H1 (cell line): ENCODE results near the gene LIMK1. TPM values are rescaled to one million over a fixed set of nuclear protein-coding genes. Genes with fewer than 3 reads are reported as not detected.

Experiments
- CTCF ChIA-PET: fragments of 300-600 bp; sonication (Branson Sonifier 250); formaldehyde crosslinking; loops from one replicate; lab custom pipeline; 2021; ENCODE audit not compliant: partially characterized antibody; lab: Charles Lee
- POLR2A ChIA-PET: fragments of 300-600 bp; sonication (Branson Sonifier 250); formaldehyde crosslinking; loops from one replicate; lab custom pipeline; 2021; ENCODE audit warnings: inconsistent platforms; ENCODE audit not compliant: partially characterized antibody; lab: Charles Lee
- DNase-seq, 2 experiments: peaks; one replicate each; pipeline versions ENCODE4 v3.0.0 to v3.0.0-alpha.2; 2010 to 2022; ENCODE audit warnings: low spot score in 2 of 2, low read depth in 1 of 2, mixed read lengths in 1 of 2
- FAIRE-seq: peaks from 2 replicates; lab custom pipeline; 2011; peaks lifted over from hg19 to GRCh38; lab: Jason Lieb, UNC
- H2AFZ ChIP-seq: 2 replicates; pipeline ENCODE4 v1.8.1; 2012; ENCODE audit warnings: low read length, inconsistent platforms
- H2AK5ac ChIP-seq: 2 replicates; pipeline ENCODE4 v1.6.1; 2013; ENCODE audit warnings: low read depth, low read length
- H2BK120ac ChIP-seq: replicated peaks from 2 replicates; pipeline ENCODE3; 2013; ENCODE audit warnings: low read depth, low read length, inconsistent platforms
- H2BK12ac ChIP-seq: 2 replicates; pipeline ENCODE4 v1.6.1; 2013; ENCODE audit warnings: low read depth, low read length
- H2BK15ac ChIP-seq: 2 replicates; pipeline ENCODE4 v1.6.1; 2013; ENCODE audit warnings: low read length
- H2BK20ac ChIP-seq: 2 replicates; pipeline ENCODE4 v1.6.1; 2013; ENCODE audit warnings: low read length
- H2BK5ac ChIP-seq: 2 replicates; pipeline ENCODE4 v1.6.1; 2013; ENCODE audit warnings: low read depth, low read length
- H3K14ac ChIP-seq: 2 replicates; pipeline ENCODE4 v1.6.1; 2013; ENCODE audit warnings: inconsistent platforms; ENCODE audit not compliant: insufficient read length
- H3K18ac ChIP-seq: 2 replicates; pipeline ENCODE4 v1.6.1; 2013; ENCODE audit warnings: low read length; ENCODE audit errors: extremely low read depth
- H3K23ac ChIP-seq: 2 replicates; pipeline ENCODE4 v1.6.1; 2013; ENCODE audit warnings: inconsistent platforms; ENCODE audit not compliant: insufficient read length
- H3K23me2 ChIP-seq: 2 replicates; pipeline ENCODE4 v1.6.1; 2013; ENCODE audit warnings: low read depth, low read length
- H3K27ac ChIP-seq: 2 replicates; pipeline ENCODE4 v1.6.1; 2011; ENCODE audit warnings: low read depth, low read length, inconsistent platforms
- H3K27me3 ChIP-seq, 4 experiments: replicated peaks in 1 of 4; 1 replicate in 1 of 4; 2 replicates in 3 of 4; pipeline versions ENCODE4 v1.6.1 to v1.8.1; 2011 to 2013; ENCODE audit warnings: low read length in 3 of 4, mild to moderate bottlenecking in 3 of 4, inconsistent platforms in 2 of 4, mixed read lengths in 2 of 4, moderate library complexity in 1 of 4; ENCODE audit not compliant: control insufficient read depth in 3 of 4, insufficient read depth in 3 of 4; ENCODE audit errors: extremely low read depth in 1 of 4
- H3K36me3 ChIP-seq, 4 experiments: 2 replicates each; pipeline versions ENCODE4 v1.6.1 to v1.8.1; 2011 to 2013; ENCODE audit warnings: mild to moderate bottlenecking in 4 of 4, low read length in 3 of 4, moderate library complexity in 2 of 4, control low read depth in 1 of 4, inconsistent platforms in 1 of 4; ENCODE audit not compliant: insufficient read depth in 4 of 4, control insufficient read depth in 2 of 4
- H3K4ac ChIP-seq: replicated peaks from 2 replicates; pipeline ENCODE3; 2013; ENCODE audit warnings: low read length, low read depth, mixed read lengths, inconsistent platforms; ENCODE audit not compliant: insufficient read length
- H3K4me1 ChIP-seq, 4 experiments: replicated peaks in 1 of 4; 1 replicate in 1 of 4; 2 replicates in 3 of 4; pipeline versions ENCODE4 v1.6.1 to v1.8.1; 2011 to 2013; ENCODE audit warnings: low read length in 3 of 4, inconsistent platforms in 2 of 4, mixed read lengths in 1 of 4; ENCODE audit not compliant: insufficient read depth in 4 of 4, control insufficient read depth in 3 of 4
- H3K4me2 ChIP-seq, 2 experiments: 2 replicates each; pipeline versions ENCODE4 v1.6.1 to v1.8.1; 2011 to 2013; ENCODE audit warnings: low read depth in 2 of 2, low read length in 2 of 2, control low read depth in 1 of 2, inconsistent platforms in 1 of 2, mild to moderate bottlenecking in 1 of 2; ENCODE audit not compliant: insufficient read depth in 1 of 2
- H3K4me3 ChIP-seq, 4 experiments: fragments of 200-600, 300-600 bp in 1 of 4; sonication (generic), shearing (Covaris generic), sonication (Bioruptor Twin) in 1 of 4; 2 replicates each; pipeline versions ENCODE4 v1.5.1 to v1.8.1; 2011 to 2016; ENCODE audit warnings: low read length in 4 of 4, low read depth in 3 of 4, control low read depth in 2 of 4, inconsistent platforms in 2 of 4, mild to moderate bottlenecking in 2 of 4, mixed read lengths in 1 of 4, moderate library complexity in 1 of 4; ENCODE audit not compliant: insufficient read depth in 2 of 4; ENCODE audit errors: extremely low read depth in 1 of 4
- H3K56ac ChIP-seq: replicated peaks from 2 replicates; pipeline ENCODE3; 2013; ENCODE audit warnings: low read depth, mild to moderate bottlenecking, mixed read lengths, low read length, inconsistent platforms; ENCODE audit not compliant: insufficient read length
- H3K79me1 ChIP-seq: 2 replicates; pipeline ENCODE4 v1.6.1; 2013; ENCODE audit warnings: low read depth, low read length, control low read depth
- H3K79me2 ChIP-seq, 2 experiments: 2 replicates each; pipeline versions ENCODE4 v1.6.1 to v1.8.1; 2012 to 2013; ENCODE audit warnings: low read length in 2 of 2, mild to moderate bottlenecking in 2 of 2, inconsistent platforms in 1 of 2; ENCODE audit not compliant: insufficient read depth in 2 of 2, control insufficient read depth in 1 of 2
- H3K9ac ChIP-seq, 4 experiments: replicated peaks in 1 of 4; 1 replicate in 1 of 4; 2 replicates in 3 of 4; pipeline versions ENCODE4 v1.6.1 to v1.8.1; 2011 to 2013; ENCODE audit warnings: low read depth in 3 of 4, low read length in 3 of 4, control low read depth in 2 of 4, mild to moderate bottlenecking in 2 of 4, moderate library complexity in 2 of 4, inconsistent platforms in 1 of 4; ENCODE audit errors: extremely low read depth in 1 of 4
- H3K9me3 ChIP-seq, 2 experiments: 2 replicates each; pipeline versions ENCODE4 v1.6.1 to v1.8.1; 2012 to 2013; ENCODE audit warnings: mild to moderate bottlenecking in 2 of 2, moderate library complexity in 2 of 2, control low read depth in 1 of 2, inconsistent platforms in 1 of 2, low read depth in 1 of 2, low read length in 1 of 2, mixed read lengths in 1 of 2; ENCODE audit not compliant: insufficient read depth in 2 of 2
- H4K20me1 ChIP-seq, 2 experiments: replicated peaks in 1 of 2; 2 replicates each; pipeline versions ENCODE3 to v1.8.1; 2011 to 2013; ENCODE audit warnings: inconsistent platforms in 2 of 2, low read length in 2 of 2, mild to moderate bottlenecking in 1 of 2; ENCODE audit not compliant: insufficient read depth in 2 of 2, control insufficient read depth in 1 of 2
- H4K5ac ChIP-seq: 2 replicates; pipeline ENCODE4 v1.6.1; 2013; ENCODE audit warnings: low read length, low read depth, mixed read lengths, inconsistent platforms; ENCODE audit not compliant: insufficient read length
- H4K8ac ChIP-seq: 2 replicates; pipeline ENCODE4 v1.8.0; 2013; ENCODE audit warnings: mild to moderate bottlenecking, moderate library complexity, low read length, inconsistent platforms; ENCODE audit not compliant: insufficient read depth; ENCODE audit errors: extremely low read depth
- H4K91ac ChIP-seq: replicated peaks from 2 replicates; pipeline ENCODE3; 2013; ENCODE audit warnings: low read length, mixed read lengths, inconsistent platforms; ENCODE audit not compliant: insufficient read length
- KDM1A ChIP-seq: fragments of 200-600, 300-600 bp; sonication (generic); IDR thresholded peaks from 2 replicates; pipeline ENCODE4 v1.7.1; 2016; ENCODE audit warnings: mild to moderate bottlenecking, low read length, borderline replicate concordance
- RFX5 ChIP-seq: IDR thresholded peaks from 2 replicates; pipeline ENCODE4 v1.6.1; 2011; ENCODE audit warnings: low read depth, low read length, improper control_type of control experiment, borderline replicate concordance
- SP1 ChIP-seq: IDR thresholded peaks from 2 replicates; pipeline ENCODE4 v1.6.1; 2011; ENCODE audit warnings: low read depth, low read length
- WGBS, 2 experiments: shearing (Covaris generic) in 1 of 2; methylation state at CpG; one replicate each; pipeline versions ENCODE4 v1.1.6 to v1.1.7; 2013 to 2015; ENCODE audit warnings: low lambda C conversion rate in 2 of 2, mixed read lengths in 2 of 2, inconsistent platforms in 1 of 2, low coverage in 1 of 2, missing lambda C conversion rate in 1 of 2; ENCODE audit not compliant: insufficient replicate concordance in 2 of 2, insufficient coverage in 1 of 2, insufficient read length in 1 of 2; ENCODE audit errors: extremely low coverage in 1 of 2, missing lambda C conversion rate in 1 of 2; 5-methylcytosine and 5-hydroxymethylcytosine counted together
- polyA plus RNA-seq, 7 experiments: library from polyadenylated mRNA; depleted of rRNA in 3 of 7; stranded (reverse) in 5 of 7; unstranded in 2 of 7; fragments of >200 nt in 5 of 7; fragments of 200-250 nt in 2 of 7; gene quantifications; 1 replicate in 5 of 7; 2 replicates in 1 of 7; 4 replicates in 1 of 7; pipeline versions ENCODE4 v1.2.1 to v1.2.3, GENCODE V29; 2011 to 2013; ENCODE audit warnings: missing spikeins in 2 of 7, mixed read lengths in 2 of 7
- total RNA-seq: library from RNA; stranded (reverse); fragmentation: NEBNext Ultra II Directional; extraction: Animal tissue kit (Norgen Biotek cat#: 25700); gene quantifications from 2 replicates; pipeline ENCODE4 v1.2.1, GENCODE V29; 2021
- TF ChIP-seq, protein P1 (sequence below): IDR thresholded peaks from 2 replicates; pipeline ENCODE4 v1.6.1; 2011; ENCODE audit warnings: low read length, improper control_type of control experiment

The LIMK1 gene
- total and polyA plus RNA-seq, 2 of the 8 experiments (the other 6 are each of a cell fraction or from before 2014, with no cell fraction given): 93.5 to 108 TPM

DNA sequence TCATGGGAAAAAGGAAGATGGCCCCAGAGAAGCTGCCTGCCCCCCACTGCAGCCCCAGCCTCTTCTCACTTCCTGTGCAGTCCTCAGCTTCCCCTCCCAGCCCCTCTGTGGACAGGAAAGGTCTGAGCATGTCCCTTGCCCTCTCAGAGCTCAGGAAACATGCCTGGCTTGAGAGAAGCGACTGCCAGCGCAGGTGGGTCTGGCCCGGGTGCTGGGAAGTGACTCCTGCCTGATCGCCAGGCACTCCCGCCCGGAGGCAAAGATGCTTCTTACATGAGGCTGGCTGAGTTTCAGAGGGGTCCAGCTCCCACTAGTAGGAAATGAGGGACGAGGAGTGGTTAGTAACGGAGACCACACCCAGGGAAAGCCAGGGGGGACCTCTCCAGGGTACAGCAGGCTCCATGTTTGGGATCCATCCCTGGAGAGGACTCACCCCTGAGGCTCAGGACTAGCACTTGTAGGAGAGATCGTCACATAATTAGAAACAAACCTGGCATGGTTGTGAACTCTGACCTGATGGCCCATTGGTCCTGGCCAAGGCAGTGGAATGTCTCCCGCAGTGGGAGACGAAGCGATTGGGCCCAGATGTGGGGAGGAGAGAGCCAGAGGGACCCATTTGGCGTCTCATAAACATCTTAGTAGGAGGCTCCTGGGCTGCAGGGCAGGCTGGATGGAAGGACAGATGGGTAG lies 43.4 kb upstream of the LIMK1 start:
- no peaks in the 10 kb centered on the region for H3K79me1 ChIP-seq
- no peak overlapping the region for H2BK5ac ChIP-seq
- peaks cover 0 to 22% (median 18%) of the 10 kb centered on the region in 4 experiments; a peak in 6 of 7 replicates for H3K4me1 ChIP-seq
- no peak overlapping the region for H3K14ac ChIP-seq
- no peak overlapping the region for H2BK20ac ChIP-seq
- no peak for TF ChIP-seq SP1
- TF ChIP-seq, protein P1, sequence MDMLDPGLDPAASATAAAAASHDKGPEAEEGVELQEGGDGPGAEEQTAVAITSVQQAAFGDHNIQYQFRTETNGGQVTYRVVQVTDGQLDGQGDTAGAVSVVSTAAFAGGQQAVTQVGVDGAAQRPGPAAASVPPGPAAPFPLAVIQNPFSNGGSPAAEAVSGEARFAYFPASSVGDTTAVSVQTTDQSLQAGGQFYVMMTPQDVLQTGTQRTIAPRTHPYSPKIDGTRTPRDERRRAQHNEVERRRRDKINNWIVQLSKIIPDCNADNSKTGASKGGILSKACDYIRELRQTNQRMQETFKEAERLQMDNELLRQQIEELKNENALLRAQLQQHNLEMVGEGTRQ: no peak
- no peak for TF ChIP-seq RFX5
- TF ChIP-seq KDM1A: no peak
- FAIRE-seq: no peak
- no peak overlapping the region for H2BK120ac ChIP-seq
- H3K36me3 ChIP-seq: no peaks in the 10 kb centered on the region
- H2AK5ac ChIP-seq: no peak overlapping the region
- no peak overlapping the region for H3K4me2 ChIP-seq
- no peaks in the 10 kb centered on the region for H3K9me3 ChIP-seq
- no peak overlapping the region for H3K4ac ChIP-seq
- ChIA-PET CTCF (interaction anchor here (0.6 to 6.5 kb wide), 6 partner anchors 11 to 166 kb away, joined by 3 to 58 read pairs (median 4); partner anchors contain the start of gene ELN), POLR2A (interaction anchor here (2.1 kb wide), 1 partner anchor 10 kb away, joined by 5 read pairs; no protein-coding TSS in a partner anchor)
- H3K9ac ChIP-seq: no peak overlapping the region
- H2BK12ac ChIP-seq: no peak overlapping the region
- H3K23me2 ChIP-seq: no peaks in the 10 kb centered on the region; the same call in 1 of the 2 replicates
- H4K8ac ChIP-seq: no peak overlapping the region
- H4K5ac ChIP-seq: no peak overlapping the region
- H3K27me3 ChIP-seq: no peaks in the 10 kb centered on the region
- H3K18ac ChIP-seq: no peak overlapping the region
- no peak for DNase-seq
- no peak overlapping the region for H3K23ac ChIP-seq
- no peak overlapping the region for H3K4me3 ChIP-seq
- H3K27ac ChIP-seq: no peak overlapping the region
- no peak overlapping the region for H4K91ac ChIP-seq
- H2AFZ ChIP-seq: no peak overlapping the region
- no peak overlapping the region for H3K56ac ChIP-seq
- no peak overlapping the region for H2BK15ac ChIP-seq
- H3K79me2 ChIP-seq: no peaks in the 10 kb centered on the region
- H4K20me1 ChIP-seq: no peaks in the 10 kb centered on the region
- WGBS, 2 experiments: 83% methylated on average over 13 of the region's 13 CpGs; no CpG with 5 or more reads in 1 of the 2 experiments
